ENCODE data around the gene POLQ.

GRCh38 chr3:121491683-121492320 lies 54.0 kb downstream of the POLQ start:
- TF ChIP-seq CTCF (IDR thresholded peaks at IDR 0.05) (no peak), POLR2A (IDR thresholded peaks at IDR 0.05) (no peak)
